ENCODE measurements around the gene ADIG.

Gene ADIG

GRCh38 chr20:38581013-38581412, at the start of gene ADIG:
TSS of gene ADIG (plus strand) at chr20:38581197. CDS start at chr20:38581251, 54 bp downstream.
- DNase-seq (ENCODE audit: low read depth in 2 of 2): no peak

- DNase-seq (ENCODE audit: low read depth in 2 of 2): no peak
Observed at GRCh38 chr20:38534756-38535155, 46.2 kb upstream of the ADIG start.

DNA sequence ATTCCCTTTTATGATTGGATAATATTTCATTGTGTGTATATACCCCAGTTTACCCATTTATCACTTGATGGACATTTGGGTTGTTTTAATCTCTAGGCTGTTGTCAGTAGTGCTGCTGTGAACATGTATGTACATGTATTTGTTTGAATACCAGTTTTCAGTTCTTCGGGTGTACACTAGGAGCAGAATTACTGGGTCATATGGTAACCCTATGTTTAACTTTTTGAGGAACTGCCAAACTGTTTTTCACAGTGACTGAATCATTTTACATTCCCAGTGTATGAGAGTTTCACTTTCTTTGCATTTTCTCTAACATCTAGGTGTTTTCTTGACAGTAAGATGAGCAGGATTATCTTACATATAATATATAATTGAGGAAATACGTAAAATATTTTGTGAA, 44.7 kb upstream of the ADIG start:
- DNase-seq (ENCODE audit: low read depth in 2 of 2): peak; percentile 6 to 15

DNA sequence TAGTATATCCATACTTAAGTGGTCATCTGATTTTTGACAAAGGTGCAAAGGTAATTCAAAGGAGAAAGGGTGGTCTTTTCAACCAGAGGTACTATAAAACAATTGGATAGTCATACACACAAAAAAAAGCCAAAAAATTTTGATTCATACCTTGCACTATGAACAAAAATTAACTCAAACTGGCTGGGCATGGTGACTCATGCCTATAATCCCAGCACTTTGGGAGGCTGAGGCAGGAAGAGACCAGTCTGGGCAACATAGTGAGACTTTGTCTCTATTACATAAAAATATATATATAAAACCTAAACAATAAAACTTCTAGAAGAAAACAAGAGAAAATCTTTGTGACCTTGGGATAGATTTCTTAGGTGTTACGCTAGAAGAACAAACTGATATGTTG, 43.8 kb upstream of the ADIG start:
- no peak for DNase-seq (ENCODE audit: low read depth in 2 of 2)

DNA sequence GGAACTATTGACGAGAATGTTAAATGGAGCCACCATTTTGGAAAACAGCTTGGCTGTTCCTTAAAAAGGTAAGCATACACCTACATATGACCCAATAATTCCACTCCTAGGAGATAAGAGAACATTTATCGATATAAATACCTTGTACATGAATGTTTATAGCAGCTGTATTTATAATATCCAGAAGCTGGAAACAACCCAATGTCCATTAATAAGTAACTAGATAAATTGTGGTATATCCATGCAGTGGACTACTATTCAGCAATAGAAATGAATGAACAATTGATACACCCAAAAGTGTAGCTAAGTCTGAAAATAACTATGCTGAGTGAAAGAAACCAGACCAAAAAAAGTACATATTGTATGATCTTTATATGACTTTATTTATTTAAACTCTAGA, 42.2 kb upstream of the ADIG start:
- DNase-seq (ENCODE audit: low read depth in 2 of 2): no peak

- no peak for DNase-seq (ENCODE audit: low read depth in 2 of 2)
Observed at GRCh38 chr20:38543014-38543906, 37.7 kb upstream of the ADIG start.

GRCh38 chr20:38545771-38546170, 35.2 kb upstream of the ADIG start:
- DNase-seq (ENCODE audit: low read depth in 2 of 2): no peak

- no peak for DNase-seq (ENCODE audit: low read depth in 2 of 2)
Observed at GRCh38 chr20:38547288-38548085, 33.5 kb upstream of the ADIG start.

DNA sequence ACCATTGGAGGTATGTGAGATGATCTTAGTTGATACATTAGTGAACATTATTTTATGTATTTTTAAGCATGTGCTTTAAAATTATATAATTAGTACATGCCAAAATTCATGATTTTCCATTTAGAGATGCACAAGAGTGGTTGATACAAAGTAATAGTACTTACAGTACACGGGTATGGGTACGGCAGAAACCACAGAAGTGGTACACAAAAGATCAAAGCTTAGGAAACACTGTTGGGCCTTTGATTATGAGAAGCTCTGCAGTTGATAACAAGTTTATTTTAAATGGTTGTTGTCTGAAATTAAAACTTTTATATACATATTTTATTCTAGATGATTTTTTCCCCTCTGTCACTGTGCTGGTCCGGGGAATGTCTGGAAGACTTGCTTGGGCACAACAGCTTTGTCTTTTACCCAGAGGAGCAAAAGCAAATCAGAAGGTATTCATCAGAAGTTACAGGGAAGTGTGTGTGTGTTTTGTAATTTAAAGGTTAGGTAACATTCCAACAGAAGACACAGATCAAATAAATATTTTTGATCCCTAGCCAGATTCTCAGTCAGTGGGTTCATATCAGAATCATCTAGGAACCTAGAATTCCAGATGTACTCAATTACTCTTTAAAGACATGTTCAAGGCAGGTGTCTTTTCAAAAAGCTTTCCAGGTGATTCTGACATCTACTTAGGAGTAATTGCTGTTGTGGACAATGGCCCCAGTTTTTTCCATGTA, 32.5 kb upstream of the ADIG start:
- no peak for DNase-seq (ENCODE audit: low read depth in 2 of 2)

DNA sequence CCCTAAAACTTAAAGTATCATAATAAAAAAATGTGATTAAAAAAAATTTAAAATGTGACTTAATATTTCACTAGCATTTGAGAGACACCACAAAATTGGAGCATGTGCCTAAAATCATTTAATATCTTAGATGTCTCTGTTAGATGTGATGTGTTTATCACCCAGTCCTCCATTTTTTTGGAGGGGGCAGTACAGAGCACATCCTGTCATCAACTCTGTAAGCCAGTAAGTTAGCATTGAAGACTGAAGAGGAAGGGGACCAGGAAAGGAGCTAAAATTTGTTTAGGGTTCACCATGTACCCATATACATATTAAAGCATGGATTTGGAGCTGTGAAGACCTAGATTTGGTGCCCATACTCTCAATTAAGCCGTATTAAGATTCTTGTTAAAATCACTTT, 30.7 kb upstream of the ADIG start:
- DNase-seq (ENCODE audit: low read depth in 2 of 2): no peak

DNA sequence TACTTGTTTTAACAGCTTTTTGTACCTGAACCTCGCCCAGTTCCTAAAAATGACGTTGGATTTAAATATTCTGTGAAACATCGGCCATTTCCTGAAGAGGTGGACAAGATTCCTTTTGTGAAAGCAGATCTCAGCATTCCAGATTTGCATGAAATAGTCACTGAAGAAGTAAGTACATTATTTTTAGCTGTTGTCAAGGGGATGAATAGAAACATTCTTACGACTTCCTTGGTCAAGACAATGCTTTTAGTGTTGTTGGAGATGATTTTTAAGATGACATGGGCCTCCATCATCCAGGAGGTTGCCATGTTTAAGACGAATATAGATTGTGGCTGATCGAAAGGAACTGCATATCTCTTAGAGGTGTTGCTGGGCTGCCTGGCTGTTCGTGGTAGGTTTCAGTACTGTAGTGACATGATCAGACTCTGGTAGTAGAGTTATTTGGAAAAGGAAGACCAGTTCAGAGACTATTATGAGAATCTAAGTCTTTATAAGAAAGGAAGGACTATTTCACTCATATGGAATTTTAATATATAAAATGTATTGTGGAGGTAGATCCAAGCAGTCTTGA, 29.9 kb upstream of the ADIG start:
- no peak for DNase-seq (ENCODE audit: low read depth in 2 of 2)

- DNase-seq (ENCODE audit: low read depth in 2 of 2): no peak
Observed at GRCh38 chr20:38554986-38555385, 26.0 kb upstream of the ADIG start.

DNA sequence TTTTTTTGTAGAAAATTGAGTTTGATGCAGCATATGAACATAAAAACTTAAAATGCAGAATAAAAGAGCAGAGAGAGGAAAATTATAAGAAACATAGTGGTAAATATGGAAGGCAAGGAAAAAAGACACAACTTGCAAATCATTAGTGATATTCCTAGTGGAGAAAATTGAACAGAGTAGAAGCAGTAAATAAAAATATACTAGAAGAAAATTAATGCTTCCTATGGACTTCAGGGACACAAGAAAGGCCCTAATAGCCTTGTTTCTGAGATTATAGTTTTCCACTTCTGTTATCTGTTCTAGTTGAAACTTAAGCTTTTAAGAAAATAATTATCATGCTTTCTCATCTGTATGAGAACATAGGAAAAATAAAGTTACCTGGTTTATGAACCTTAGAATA, 25.6 kb upstream of the ADIG start:
- no peak for DNase-seq (ENCODE audit: low read depth in 2 of 2)

DNA sequence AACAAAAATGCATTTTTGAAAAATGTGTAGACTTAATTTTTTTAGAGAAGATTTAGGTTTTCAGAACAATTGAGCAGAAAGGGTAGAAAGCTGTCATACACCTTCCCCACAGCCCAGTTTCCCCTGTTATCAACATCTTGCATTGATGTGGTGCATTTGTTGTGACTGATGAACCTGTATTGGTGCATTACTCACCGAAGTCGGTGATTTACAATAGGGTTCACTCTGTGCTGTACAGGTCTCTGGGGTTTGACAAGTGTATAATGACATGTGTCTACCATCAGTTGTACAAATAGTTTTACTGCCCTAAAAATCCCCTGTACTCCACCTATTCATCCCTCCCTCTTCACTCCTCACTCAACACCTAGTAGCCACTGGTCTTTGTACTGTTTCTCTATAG, 23.8 kb upstream of the ADIG start:
- DNase-seq (ENCODE audit: low read depth in 2 of 2): no peak

- no peak for DNase-seq (ENCODE audit: low read depth in 2 of 2)
Observed at GRCh38 chr20:38558596-38559360, 22.2 kb upstream of the ADIG start.

- no peak for DNase-seq (ENCODE audit: low read depth in 2 of 2)
Observed at GRCh38 chr20:38559764-38560163, 21.2 kb upstream of the ADIG start.

- DNase-seq (ENCODE audit: low read depth in 2 of 2): no peak
Observed at GRCh38 chr20:38563802-38564431, 17.1 kb upstream of the ADIG start.

DNA sequence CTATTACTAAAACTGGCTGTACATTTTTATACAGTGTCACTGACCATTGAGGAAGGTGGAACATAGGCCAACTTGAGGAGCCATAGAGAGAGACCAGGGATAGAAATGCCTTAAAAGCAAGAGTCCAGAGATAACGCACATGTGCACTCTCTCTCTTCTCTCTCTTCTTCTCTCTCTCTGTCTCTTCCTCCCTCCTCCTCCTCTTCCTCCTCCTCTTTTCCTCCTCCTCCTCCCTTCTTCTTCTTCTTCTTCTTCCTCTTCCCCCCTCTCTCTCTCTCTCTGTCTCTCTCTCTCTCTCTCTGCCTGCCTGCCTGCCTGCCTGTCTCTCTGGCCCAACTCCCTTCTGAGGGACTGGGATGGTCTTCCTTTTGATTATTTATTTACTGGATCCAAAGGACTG, 16.3 kb upstream of the ADIG start:
- no peak for DNase-seq (ENCODE audit: low read depth in 2 of 2)

GRCh38 chr20:38566036-38566598, 14.9 kb upstream of the ADIG start:
- no peak for DNase-seq (ENCODE audit: low read depth in 2 of 2)

GRCh38 chr20:38569747-38570525, 11.1 kb upstream of the ADIG start:
- no peak for DNase-seq (ENCODE audit: low read depth in 2 of 2)

All from fibroblast of skin of left biceps (primary cell).